ENCODE results near the gene TSPAN3.

Gene TSPAN3

DNA sequence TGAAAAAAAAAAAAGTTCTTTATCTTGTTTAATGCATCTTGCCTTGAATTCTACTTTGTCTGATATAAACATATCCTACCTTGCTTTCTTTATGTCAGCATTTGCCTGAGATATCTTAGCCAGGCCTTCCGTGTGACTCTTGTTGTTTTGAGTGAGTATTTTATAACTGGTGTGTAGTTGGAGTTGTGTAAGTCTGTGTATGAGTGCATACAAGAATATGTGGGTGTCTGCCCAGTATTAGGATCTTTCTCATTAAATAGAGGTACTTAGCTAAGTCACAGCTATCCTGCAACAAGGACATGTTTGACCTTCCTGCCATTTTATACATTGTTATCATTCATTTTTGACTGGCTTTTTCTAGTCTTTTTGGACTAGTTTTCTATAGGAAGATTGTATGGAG is 22.5 kb upstream of the TSPAN3 start:
- ChIA-PET CTCF (interaction anchor here (0.7 kb wide), 2 partner anchors 274 to 456 kb away, joined by 3 to 4 read pairs; no protein-coding TSS in a partner anchor), POLR2A (no interaction called here)
- DNase-seq (ENCODE audit: extremely low spot score): no peak
- TF ChIP-seq FOXA1 (IDR thresholded peaks at IDR 0.05) (no peak), FOXM1 (IDR thresholded peaks at IDR 0.05; ENCODE audit: borderline replicate concordance) (no peak), LEF1 (IDR thresholded peaks at IDR 0.05; ENCODE audit: borderline replicate concordance) (no peak), L3MBTL2 (conservative IDR thresholded peaks at IDR 0.05) (no peak), TARDBP (IDR thresholded peaks at IDR 0.05) (no peak), HDGF (IDR thresholded peaks at IDR 0.05; ENCODE audit: borderline replicate concordance) (no peak), ZNF384 (IDR thresholded peaks at IDR 0.05) (no peak), ARNT (IDR thresholded peaks at IDR 0.05) (no peak), ELF4 (IDR thresholded peaks at IDR 0.05) (no peak), NFRKB (IDR thresholded peaks at IDR 0.05) (no peak), BHLHE40 (IDR thresholded peaks at IDR 0.05; ENCODE audit: borderline replicate concordance) (no peak), SP1 (IDR thresholded peaks at IDR 0.05) (no peak), FOXK2 (IDR thresholded peaks at IDR 0.05) (no peak), CTBP1 (IDR thresholded peaks at IDR 0.05; ENCODE audit: borderline replicate concordance) (no peak), SUZ12 (IDR thresholded peaks at IDR 0.05) (no peak)
- TF ChIP-seq, protein P1, sequence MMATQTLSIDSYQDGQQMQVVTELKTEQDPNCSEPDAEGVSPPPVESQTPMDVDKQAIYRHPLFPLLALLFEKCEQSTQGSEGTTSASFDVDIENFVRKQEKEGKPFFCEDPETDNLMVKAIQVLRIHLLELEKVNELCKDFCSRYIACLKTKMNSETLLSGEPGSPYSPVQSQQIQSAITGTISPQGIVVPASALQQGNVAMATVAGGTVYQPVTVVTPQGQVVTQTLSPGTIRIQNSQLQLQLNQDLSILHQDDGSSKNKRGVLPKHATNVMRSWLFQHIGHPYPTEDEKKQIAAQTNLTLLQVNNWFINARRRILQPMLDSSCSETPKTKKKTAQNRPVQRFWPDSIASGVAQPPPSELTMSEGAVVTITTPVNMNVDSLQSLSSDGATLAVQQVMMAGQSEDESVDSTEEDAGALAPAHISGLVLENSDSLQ (IDR thresholded peaks at IDR 0.05): no peak

DNA sequence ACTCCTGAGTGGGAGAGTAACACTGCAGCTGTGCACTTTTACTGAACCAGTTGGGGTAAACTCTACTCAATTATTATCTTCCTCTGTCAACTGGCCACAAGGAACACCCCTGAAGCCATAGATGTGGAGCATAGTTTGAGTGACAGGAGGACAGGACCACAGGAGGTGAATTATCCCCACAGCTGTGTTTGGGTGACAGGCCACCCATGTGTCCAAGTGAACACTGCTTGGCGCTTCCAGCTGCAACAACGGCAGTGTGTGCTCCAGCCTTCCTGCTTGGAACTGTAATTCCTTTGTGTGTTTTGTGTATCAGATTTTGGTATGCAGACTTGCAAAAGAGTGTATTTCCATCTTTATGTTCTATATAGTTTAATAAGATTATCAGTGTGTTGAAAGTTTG is 20.2 kb upstream of the TSPAN3 start:
- ChIA-PET POLR2A (no interaction called here), CTCF (no interaction called here)
- TF ChIP-seq SP1 (IDR thresholded peaks at IDR 0.05): no peak
- TF ChIP-seq, protein P1 (IDR thresholded peaks at IDR 0.05): peak; percentile 50
- no peak for DNase-seq (ENCODE audit: extremely low spot score)

DNA sequence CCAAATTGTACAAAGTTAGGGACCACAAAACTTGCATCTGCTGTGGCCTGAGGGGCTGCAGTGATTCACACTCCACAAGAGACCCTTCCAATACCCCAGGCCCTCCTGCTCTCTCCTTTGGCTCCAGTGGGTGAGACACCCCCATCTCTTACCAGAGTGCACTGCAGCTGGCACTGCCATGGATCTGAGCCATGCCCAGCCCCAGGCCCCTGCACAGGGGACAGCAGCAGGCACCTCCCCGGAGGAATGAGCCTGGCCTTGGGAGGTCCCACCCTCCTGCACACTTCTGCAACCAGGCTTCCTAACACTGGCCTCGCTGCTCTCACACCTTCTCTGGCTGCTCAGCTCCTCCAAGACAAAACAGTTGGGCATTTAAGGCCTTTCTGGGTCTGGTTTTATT is 16.3 kb upstream of the TSPAN3 start:
- no peak for DNase-seq (ENCODE audit: extremely low spot score)
- TF ChIP-seq ELF4 (IDR thresholded peaks at IDR 0.05): no peak
- no peak for TF ChIP-seq ARNT (IDR thresholded peaks at IDR 0.05)
- TF ChIP-seq BHLHE40 (IDR thresholded peaks at IDR 0.05; ENCODE audit: borderline replicate concordance): no peak
- TF ChIP-seq ZNF384 (IDR thresholded peaks at IDR 0.05): no peak
- no peak for TF ChIP-seq TARDBP (IDR thresholded peaks at IDR 0.05)
- TF ChIP-seq CTBP1 (IDR thresholded peaks at IDR 0.05; ENCODE audit: borderline replicate concordance): no peak
- no peak for TF ChIP-seq SP1 (IDR thresholded peaks at IDR 0.05)
- CTCF ChIA-PET: interaction anchor here (0.6 kb wide), 1 partner anchor 1171 kb away, joined by 3 read pairs; no protein-coding TSS in a partner anchor
- POLR2A ChIA-PET: no interaction called here

DNA sequence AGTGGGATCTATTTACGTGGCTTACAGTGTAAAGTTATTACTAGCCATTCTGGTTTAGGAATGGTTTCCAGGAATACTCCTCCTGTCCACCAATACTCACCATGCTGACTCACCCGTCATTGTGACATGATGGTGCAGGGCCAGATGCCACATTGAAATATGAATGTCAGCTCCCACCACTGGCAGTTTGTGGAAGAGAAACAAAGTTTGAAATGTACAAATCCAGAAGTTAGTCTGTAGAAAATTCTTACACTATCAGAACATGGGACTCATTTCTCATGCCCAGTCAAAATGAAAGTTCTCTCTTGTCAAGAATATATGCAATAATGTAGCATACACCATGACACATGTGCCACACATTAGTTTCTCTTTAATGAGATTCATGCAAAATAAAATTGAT is 14.4 kb upstream of the TSPAN3 start:
- POLR2A ChIA-PET: interaction anchor here (1.0 kb wide), 1 partner anchor 14 kb away, joined by 3 read pairs; no protein-coding TSS in a partner anchor
- no peak for TF ChIP-seq FOXA1 (IDR thresholded peaks at IDR 0.05)
- no peak for DNase-seq (ENCODE audit: extremely low spot score)
- CTCF ChIA-PET: no interaction called here

DNA sequence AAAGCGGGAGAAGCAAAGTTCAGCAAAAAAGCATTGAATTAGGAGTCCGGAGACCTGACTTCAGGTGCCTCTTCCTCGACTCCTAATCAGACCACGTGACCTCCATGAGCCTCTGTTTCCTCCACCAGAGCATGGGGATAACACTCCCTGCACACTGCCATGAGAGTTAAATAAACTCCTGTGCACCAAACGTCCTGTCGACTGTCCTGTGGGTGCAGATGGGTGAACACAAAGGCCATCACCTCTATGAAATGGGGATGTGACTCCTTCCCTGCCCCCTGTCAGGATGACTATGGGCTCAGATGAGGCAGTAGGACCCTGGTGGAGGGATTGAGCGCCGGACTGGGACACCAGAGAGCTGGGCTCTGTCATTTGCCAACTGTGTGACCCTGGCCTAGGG is 13.5 kb upstream of the TSPAN3 start:
- TF ChIP-seq NFRKB (IDR thresholded peaks at IDR 0.05): no peak
- no peak for TF ChIP-seq FOXM1 (IDR thresholded peaks at IDR 0.05; ENCODE audit: borderline replicate concordance)
- TF ChIP-seq FOXK2 (IDR thresholded peaks at IDR 0.05): no peak
- no peak for TF ChIP-seq TARDBP (IDR thresholded peaks at IDR 0.05)
- TF ChIP-seq ARNT (IDR thresholded peaks at IDR 0.05): no peak
- no peak for TF ChIP-seq ELF4 (IDR thresholded peaks at IDR 0.05)
- no peak for TF ChIP-seq CTBP1 (IDR thresholded peaks at IDR 0.05; ENCODE audit: borderline replicate concordance)
- no peak for TF ChIP-seq L3MBTL2 (conservative IDR thresholded peaks at IDR 0.05)
- no peak for TF ChIP-seq SUZ12 (IDR thresholded peaks at IDR 0.05)
- TF ChIP-seq, protein P1 (IDR thresholded peaks at IDR 0.05): no peak
- ChIA-PET POLR2A (interaction anchor here (1.0 kb wide), 1 partner anchor 13 kb away, joined by 3 read pairs; no protein-coding TSS in a partner anchor), CTCF (interaction anchor here (0.6 kb wide), 1 partner anchor 934 kb away, joined by 3 read pairs; no protein-coding TSS in a partner anchor)
- no peak for DNase-seq (ENCODE audit: extremely low spot score)

DNA sequence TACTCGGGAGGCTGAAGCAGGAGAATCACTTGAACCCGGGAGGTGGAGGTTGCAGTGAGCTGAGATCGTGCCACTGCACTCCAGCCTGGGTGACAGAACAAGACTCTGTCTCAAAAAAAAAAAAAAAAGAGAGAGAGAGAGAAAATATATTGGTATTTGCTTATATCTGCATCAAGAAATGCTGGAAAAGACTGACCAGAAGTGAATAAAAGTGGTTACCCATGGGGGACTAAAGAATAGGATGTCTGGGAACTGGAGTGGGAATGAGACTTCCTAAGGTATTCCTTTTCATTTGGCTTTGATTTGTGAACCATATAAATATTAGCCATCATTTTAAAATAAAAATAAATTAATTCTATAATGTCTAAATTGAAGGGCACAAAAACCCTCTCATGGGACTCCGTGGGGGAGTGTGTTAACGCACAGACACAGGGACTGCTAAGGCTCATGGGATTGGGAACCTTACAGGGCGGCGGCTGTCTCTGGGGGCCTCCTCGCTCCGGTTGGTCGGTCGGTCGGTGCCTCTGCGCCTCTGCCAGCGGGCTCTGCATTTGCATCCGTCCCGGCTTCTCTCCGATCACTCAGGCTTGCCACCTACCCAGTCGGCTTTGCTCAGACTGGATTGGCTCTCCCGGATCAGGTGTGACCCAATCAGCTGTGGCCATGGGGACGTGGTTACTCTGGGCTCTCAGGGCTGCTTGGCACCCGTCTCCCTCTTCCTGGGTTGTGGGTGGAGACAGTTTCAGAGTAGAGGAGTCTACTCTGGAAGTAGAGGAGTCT is 12.7 kb upstream of the TSPAN3 start:
- ChIA-PET CTCF (no interaction called here), POLR2A (no interaction called here)
- TF ChIP-seq ELF4 (IDR thresholded peaks at IDR 0.05) (no peak), L3MBTL2 (conservative IDR thresholded peaks at IDR 0.05) (peak; percentile 9; the same call in 1 of the 2 replicates)
- TF ChIP-seq, protein P1 (IDR thresholded peaks at IDR 0.05): 0 out of 2 replicates have a peak, but pooled peaks have one; percentile 2
- DNase-seq (ENCODE audit: extremely low spot score): peak; percentile 76
